GM19025 (cell line): ENCODE data around the gene ST3GAL5.

Experiments
- ATAC-seq: cut with Tn5 transposase; IDR thresholded peaks from one replicate; pipeline ENCODE4 v1.9.1; 2021; ENCODE audit warnings: mild to moderate bottlenecking, low read depth, moderate library complexity; ENCODE audit not compliant: unreplicated experiment

ST3GAL5 gene

DNA sequence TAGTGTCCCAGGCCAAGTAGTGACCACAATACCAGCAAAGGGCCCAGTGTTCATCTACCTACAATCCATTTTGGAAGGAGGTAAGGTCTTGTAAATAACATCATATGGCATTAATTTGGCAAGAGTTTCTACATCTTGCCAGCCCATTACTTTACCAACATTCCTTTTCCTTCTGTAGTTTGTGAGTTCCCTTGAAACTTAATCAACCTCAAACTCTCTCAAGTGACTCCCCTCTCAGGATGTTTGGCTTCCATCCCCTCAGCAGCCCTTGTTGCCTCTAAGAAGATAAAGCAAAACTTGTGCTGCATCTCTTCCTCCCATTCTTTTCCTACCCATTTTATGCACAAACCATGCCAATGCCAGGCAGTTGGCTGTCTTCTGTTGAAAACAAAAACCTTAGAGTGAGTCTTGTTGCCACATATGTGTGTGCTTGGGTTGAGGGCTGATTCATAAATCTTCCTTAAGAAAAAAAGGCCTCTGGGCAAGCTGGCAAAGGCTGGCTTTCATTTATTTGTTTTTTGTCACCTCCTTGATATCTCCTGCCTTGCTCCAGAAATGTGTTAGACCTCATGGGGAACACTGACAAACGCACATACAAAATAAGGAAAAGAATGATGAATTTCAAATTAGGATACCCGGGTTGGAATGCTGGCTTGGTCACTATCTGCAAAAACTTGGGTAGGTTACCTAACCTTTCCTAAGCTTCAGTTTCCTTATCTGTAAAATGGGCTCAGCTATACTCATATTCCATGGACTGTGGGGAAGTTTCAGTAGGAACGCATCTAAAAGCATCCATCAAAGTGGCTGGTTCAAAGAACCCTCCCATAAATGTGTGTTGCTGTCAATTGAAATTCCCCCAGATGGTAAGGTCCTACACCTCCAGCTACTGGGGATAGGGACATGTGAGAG, 29.4 kb upstream of the ST3GAL5 start:
- no peak for ATAC-seq

DNA sequence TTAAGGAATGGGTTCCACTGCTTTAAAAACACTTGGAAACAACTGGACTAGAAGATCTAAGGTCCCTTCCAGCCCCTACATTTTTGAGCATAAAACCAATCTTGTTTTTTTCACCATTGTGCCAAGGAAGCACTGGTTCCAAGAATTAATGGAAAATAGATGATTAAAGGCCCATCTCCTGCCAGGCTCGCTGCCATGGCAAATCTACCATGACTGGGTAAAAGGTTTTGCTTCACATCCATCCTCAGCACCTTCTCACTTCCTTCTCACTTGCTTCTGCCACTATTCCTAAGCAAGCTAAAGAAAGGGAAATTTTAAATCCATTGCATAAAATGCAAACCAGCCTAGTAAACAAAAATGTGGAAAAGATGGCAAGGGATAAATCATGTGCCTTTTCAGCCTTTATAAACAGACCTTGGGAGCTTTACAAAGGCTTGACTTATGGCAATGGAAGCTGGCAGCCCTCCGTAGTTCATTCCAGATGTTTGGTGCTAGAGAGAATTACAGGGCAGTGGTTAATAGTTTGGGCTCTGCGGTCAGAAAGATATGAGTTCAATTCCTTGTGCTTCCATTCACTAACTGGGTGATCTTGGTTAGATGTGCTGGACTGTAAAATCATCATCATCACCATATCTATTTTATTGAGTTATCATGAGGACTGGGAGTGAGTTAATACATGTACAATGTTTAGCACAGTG, 27.0 kb upstream of the ST3GAL5 start:
- no peak for ATAC-seq

DNA sequence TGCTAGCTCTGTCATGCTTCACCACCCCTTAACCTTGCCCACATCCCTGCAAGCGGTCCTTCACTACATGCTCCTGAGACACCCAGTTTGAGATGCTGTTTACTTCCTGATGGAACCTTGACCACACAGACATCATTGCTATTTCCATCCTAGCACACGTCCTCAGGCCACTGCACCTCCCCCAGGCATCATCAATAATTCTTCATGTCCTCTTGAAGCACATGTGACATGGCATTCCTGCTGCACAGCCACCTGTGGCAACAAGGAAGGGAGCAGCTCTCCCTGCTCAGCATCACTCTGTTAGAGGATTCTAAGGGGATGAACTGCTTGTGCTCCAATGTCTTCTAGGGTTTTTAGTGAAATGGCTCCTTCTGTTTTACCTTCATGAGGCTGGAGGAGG, 26.1 kb upstream of the ST3GAL5 start:
- ATAC-seq: no peak

DNA sequence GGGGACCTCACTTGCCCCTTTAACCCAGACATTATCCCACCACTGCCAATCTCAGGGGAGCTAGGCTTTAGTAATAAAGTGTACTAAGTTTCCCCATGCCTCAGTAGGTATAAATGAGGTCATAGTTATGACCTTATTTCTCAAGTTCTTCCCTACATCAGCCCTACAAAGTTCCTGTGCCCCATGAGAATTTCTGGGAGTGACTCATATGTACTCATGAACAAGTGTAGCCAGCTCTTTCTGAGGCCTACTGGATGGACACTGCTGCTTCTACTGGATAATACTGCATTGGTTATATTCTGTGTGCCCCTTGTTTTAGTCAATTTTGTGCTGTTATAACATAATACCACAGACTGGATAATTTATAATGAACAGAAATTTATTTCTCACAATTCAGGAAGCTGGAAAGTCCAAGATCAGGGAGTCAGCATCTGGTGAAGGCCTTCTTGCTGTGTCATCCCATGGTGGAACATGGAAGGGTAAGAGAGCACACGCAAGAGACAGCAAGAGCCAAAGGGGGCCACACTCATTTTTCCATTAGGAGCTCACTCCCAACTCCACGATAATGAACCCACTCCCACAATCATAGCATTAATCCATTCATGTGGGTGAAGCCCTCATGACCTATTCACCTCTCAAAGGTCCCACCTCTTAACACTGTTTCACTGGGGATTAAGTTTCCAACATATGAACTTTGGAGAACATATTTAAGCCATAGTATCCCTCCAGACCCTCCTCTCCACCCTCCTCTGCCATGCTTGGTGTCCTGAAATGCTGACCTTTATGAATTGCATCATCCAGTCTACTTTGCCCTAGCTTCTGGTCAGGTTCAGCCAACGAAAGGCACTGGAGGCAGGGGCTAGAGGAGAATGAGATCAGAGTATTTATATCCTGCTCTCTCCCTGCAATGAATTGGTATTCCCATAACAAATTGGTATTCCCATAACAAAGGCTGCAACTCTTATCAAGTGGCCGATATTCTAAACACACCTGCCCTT, 25.4 kb upstream of the ST3GAL5 start:
- ATAC-seq: no peak

DNA sequence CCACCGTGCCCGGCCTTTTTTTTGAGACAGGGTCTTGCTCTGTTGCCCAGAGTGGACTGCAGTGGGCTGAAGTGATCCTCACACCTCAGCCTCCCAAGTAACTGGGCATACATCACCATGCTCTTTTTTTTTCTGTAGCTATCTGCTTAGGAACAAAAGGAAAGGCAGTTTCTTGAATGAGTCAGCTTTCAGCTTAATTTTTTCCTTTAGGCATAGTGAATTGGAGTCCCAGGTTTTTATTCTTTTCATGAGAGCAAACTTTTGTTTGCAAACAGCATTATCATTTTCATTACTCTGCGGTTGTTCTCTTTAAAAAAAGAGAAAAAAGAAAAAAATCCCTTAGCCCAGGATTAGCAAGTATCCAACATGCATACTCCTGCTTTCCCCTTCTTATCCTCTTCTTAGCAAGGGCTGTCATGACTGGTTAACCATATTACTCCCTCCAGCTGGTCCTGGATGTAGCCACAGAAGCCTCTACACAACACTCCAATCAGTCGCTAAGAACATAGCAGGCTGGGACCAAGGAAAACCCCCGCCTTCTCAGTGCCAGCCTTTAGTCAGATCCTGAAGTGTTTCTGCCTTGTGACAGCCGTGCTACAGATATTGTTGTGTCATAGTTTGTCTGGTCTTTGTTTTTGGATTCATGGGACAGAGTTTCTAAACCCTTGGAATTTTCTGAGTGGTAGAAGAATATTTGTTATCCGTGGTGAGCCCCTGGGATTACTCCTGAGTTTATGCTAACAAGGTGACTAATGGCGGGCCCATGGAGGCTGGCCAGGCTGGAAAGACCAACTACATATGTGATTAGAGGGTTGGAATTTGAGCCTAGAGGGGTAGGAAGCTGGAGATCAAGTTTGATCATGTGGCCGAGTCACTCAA, 23.3 kb upstream of the ST3GAL5 start:
- no peak for ATAC-seq

DNA sequence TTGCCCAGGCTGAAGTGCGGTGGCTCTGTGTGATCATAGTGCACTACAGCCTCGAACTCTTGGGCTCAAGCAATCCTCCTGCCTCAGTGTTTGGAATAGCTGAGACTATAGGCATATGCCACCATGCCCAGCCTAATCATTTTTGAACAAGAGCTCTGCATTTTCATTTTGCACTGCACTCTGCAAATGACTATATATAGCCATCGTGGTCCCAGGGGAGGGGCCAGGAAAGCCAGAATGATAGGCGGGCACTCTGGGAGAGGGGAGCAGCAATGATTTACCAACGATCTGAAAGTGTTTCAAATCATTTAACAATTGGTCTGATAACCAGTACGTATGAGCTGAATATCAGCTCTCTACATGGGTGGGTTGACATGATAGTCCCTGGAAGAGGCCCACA, 22.3 kb upstream of the ST3GAL5 start:
- no peak for ATAC-seq

DNA sequence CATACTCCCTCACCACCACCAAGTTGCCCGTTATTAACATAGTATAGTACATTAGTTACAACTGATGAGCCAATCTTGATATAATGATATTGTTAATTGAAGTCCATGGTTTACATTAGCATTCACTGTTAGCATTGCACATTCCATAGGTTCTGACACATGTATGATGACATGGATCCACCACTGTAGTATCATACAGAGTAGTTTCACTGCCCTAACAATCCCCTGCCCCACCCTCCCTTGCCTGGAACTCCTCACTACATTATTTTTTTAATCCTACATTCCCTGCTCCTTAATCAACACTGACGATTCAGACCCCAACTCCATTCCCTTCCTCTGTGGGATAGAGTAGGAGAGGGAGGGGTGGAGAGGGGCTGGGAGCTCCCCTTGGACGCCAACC, 20.2 kb upstream of the ST3GAL5 start:
- no peak for ATAC-seq

DNA sequence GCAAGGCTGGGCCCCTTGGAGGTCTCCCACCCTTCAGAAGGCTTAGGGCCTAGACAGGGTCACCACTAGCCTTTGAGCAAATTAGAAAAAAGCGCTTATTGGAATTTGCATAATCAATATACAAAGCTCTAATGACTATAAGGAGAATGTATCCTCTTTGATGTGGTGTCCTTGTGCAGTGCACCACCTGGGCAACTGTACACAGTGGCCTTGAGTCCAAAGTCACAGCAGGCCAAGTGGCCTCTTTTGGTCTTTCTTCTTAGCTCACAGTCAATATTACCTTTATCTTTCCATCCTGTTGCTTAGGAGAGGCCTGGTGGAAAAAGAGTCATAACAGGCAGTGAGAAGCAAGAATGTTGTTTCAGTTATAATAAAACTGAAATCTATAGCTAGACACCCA, 19.7 kb upstream of the ST3GAL5 start:
- ATAC-seq: no peak

DNA sequence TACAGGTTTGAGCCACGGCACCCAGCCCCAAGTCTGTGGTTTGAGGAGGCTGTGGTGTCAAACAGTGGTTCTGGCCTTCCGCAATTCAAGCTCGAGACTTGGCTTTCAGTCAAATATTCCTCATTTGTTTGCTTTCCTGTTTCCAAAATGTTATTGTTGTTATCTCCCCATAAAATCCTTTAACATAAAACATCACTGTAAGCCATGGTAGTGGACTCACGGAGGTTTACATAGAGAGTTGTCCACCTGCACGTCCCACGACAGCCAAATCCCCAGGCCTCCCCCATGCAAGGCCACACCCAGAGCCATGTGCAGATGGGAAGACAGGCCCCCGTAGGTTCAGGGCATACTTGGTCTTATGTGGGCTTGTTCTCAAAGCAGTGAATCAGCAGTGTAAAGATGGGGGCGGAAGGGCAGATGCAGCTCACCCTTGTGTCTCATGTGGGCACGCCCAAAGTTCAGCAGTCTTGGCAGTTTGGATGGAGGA, 18.9 kb upstream of the ST3GAL5 start:
- no peak for ATAC-seq

DNA sequence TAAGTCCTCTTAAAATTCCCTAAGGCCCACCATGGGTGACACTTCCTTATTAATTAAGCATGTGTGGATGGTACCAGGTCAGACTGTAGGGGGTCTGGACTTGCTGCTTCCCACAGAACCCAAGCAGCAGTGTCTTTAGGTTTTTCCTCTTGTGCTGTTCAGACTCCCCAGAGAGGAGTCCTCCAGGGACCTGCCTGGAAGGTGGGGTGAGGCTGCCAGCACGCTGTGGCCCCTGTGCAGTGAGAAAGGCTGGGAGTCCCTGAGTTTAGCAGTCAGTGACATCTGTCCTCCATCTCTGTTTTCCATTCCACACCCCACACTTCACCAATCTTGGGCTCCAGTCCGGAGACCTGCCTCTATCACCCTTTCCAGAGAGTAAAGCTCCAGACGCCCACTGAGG, 18.0 kb upstream of the ST3GAL5 start:
- ATAC-seq: no peak

DNA sequence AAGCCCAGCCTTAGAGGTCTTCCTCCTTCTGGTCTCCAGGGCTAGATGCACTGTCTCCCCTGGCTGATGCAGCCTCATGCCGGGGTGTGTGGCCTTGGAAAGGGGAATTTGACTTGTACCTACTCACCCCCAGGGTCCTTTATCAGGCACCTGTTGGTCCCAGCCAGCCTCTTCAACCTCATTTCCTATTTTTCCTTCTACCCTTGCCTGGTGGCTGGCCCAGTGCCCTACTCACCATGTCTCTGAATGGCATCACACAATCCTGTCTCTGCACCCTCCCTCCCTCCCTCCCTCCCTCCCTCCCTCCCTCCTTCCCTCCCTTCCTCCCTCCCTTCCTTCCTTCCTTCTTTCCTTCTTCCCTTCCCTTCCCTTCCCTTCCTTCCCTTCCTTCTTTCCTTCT, 17.1 kb upstream of the ST3GAL5 start:
- ATAC-seq: no peak

DNA sequence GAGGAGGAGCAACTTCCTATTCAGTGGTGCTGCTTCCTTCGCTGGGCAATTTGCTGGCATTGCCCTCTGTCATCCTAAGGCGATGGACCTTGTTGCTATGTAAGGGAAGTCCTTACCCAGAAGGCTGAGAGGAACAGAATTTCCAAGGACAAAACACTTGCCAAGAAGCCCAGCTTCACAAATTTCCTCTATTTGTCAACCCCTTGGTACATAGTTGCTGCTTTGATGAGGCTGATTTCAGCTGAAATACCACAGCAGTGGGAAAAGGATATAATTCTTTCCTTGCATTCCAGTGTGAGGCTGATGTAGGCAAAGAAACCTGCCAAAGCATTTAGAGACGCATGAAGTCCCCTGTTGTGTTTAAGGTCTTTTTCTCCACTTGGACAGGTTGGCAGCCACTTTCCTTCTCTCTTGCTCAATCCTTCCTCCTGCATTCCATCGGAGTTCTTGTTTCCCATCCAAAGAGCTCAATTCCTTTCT, 16.4 kb upstream of the ST3GAL5 start:
- no peak for ATAC-seq

DNA sequence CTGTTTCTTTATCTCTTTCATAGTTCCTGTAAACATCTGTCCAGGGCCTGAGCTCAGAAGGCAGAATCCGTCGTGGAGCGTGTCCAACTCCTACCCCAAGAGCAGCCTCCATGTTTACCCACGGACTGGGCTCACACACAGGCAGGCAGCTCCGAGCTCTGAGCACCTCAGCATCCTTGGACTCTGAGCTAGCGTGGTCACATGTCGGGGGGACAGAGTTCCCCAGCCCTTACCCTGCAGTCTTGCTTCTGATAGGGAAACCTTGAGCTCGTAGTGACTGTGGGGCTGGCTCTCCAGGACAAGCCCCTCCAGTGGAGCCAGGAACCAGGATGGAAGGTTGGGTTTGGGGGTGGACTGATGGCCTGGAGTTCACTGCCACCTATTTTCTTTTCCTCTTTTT, 15.1 kb upstream of the ST3GAL5 start:
- ATAC-seq: no peak

DNA sequence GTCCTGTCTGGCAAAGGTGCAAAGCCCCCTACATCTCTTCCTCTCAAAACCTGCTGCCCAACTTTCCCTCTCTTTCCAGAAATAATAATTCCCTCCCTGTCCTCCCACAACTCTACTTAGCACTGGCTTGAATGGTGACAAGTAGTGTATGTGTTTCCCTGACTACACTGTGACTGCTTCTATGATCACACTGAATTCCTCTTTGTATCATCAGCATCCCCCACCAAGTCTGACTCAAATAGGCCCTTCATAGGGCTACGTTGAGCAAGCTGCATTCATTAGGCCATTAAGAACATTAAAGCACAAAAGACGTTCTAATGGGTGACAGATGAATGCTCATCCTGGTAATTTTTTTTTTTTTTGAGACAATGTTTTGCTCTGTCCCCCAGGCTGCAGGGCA, 13.7 kb upstream of the ST3GAL5 start:
- ATAC-seq: no peak

DNA sequence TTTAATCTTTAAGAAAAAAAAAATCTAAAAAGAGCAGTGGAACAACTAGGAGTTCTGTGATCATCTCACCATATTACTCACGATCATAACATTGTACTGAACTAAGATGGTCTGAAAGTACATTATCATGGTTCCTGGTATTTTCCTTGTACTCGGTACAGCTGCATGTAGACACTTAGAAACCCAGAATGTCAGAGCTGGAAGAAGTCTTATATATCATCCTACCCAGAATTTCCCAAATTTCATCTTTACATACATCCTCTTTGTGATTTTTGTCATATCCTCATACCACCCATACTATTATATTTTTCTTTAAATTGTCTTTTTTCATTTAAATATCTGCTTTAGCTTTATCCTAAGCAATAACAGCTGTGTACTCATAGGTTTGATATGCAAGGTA, 12.4 kb upstream of the ST3GAL5 start:
- no peak for ATAC-seq

DNA sequence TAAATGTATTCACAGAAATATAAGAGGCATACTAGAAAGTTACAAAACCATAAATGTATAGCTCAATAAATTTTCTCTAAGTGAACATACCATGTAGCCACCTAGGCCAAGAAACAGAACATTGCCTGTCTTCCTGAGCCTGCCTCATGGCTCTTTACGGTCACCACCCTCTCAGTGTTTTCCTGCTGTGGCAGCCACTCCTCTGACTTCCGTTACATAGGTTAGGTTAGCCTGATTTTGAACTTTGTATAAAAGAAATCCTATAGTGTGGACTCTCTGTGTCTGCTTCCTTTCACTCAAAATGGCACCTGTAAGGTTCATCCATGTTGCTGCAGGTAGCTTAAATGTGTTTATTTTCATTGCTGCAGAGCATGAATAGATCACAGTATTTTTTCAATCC, 11.6 kb upstream of the ST3GAL5 start:
- ATAC-seq: no peak

DNA sequence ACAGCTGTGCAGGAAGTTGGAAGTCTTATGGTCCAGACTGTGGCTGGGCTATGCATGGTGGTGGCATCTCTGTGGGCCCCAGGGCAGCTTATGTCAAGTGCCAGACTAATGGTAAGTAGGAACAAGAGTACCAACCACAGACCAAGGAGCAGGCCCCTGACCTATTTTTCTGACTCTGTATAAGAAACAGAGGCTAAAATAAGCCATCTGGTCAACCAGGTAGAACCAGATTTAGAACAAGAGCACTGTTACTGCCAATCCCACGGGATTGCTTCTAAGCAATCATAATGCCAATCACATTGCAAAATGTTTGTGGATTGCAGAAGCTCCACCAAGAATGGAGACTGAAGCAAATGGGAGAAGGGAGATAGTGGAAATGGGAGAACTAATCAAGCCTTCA, 11.1 kb upstream of the ST3GAL5 start:
- no peak for ATAC-seq

DNA sequence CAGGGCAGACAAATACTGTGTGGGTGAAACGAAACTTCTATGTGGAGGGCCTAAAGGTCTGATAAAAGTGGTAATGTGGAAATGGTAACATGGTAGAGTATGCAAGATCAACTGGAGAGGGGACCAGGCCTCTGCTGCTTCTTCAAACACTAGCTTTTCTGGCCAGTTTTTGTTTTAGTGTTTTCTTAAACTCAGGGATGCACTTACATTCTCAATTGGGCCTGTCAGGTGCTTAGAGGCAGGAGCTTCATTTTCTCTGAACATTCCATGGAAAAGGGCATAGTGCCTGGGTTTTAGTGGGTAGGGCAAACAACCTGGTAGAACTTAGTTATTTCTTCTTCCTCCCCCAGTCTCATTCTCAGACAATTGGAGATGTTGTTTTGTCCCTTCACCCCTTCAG, 10.5 kb upstream of the ST3GAL5 start:
- no peak for ATAC-seq

DNA sequence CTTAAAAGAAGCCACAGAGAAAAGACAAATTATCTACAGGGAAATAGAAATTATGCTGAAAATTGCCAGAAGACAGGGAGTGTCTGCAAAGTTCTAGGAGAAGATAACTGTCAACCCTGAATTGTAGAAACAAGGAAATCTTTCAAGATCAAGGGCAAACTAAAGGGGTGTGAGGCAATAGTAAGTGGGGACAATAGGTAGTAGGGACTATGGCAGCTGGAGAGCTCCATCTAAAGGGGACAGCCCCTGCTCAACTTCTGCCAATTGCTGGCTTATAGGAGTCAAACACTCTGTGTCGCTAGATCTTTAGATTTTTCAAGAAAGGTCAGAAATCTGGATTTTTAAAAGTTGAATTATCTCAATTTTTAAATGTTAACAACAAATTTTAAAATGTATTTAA, 10.1 kb upstream of the ST3GAL5 start:
- ATAC-seq: no peak
